Ishikawa (cell line): ENCODE results near the gene ITGA1.
A peak's percentile ranks its signal among the peaks of the same experiment; 100 is the strongest.

ENCODE experiments used
- CEBPB ChIP-seq: IDR thresholded peaks from 2 replicates; pipeline ENCODE4 v1.6.1; 2012
- CREB1 ChIP-seq: IDR thresholded peaks from 2 replicates; pipeline ENCODE4 v1.6.1; 2012; ENCODE audit warnings: low read depth
- EGR1 ChIP-seq: IDR thresholded peaks from 2 replicates; pipeline ENCODE4 v1.6.1; 2012
- EP300 ChIP-seq: IDR thresholded peaks from 2 replicates; pipeline ENCODE4 v1.6.1; 2012; ENCODE audit warnings: borderline replicate concordance
- FOXM1 ChIP-seq: IDR thresholded peaks from 2 replicates; pipeline ENCODE4 v1.6.1; 2012; ENCODE audit warnings: low read depth, borderline replicate concordance
- NFIC ChIP-seq: IDR thresholded peaks from 2 replicates; pipeline ENCODE4 v1.6.1; 2012
- RAD21 ChIP-seq: IDR thresholded peaks from 2 replicates; pipeline ENCODE4 v1.6.1; 2012; ENCODE audit warnings: low read depth
- TAF1 ChIP-seq: IDR thresholded peaks from 2 replicates; pipeline ENCODE4 v1.6.1; 2012; ENCODE audit warnings: low read depth, mild to moderate bottlenecking
- TCF12 ChIP-seq: IDR thresholded peaks from 2 replicates; pipeline ENCODE4 v1.6.1; 2012; ENCODE audit warnings: low read depth
- TEAD4 ChIP-seq: IDR thresholded peaks from 2 replicates; pipeline ENCODE4 v1.6.1; 2012
- YY1 ChIP-seq: IDR thresholded peaks from 2 replicates; pipeline ENCODE4 v1.6.1; 2012; ENCODE audit warnings: low read depth
- ZBTB7A ChIP-seq: IDR thresholded peaks from 2 replicates; pipeline ENCODE4 v1.6.1; 2012; ENCODE audit warnings: low read depth
- TF ChIP-seq, protein P1 (sequence below): IDR thresholded peaks from 2 replicates; pipeline ENCODE4 v1.6.1; 2012
- TF ChIP-seq, protein P2 (sequence below): IDR thresholded peaks from 2 replicates; pipeline ENCODE4 v1.6.1; 2012
- TF ChIP-seq, protein P3 (sequence below): IDR thresholded peaks from 2 replicates; pipeline ENCODE4 v1.6.1; 2012; ENCODE audit warnings: low read depth, mild to moderate bottlenecking

The ITGA1 gene

DNA sequence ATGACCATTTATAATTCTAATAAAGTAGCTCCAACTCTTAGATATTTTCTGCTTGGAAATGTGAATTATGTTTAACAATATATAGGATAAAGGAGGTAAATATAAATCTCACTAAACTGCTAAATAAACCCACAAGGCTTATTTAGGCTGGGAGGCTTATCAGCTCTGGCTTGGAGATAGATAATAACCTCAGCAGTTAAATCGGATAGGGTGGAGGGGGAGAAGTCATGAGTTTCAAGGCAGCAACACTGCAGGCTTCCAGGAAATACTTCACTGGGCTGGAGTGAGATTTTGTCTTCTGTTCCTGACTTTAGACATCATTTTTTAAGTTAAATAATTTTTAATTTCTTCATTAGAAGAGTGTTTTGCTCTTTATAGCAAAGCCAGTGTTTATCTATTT lies 121.5 kb downstream of the ITGA1 start:
- TF ChIP-seq CEBPB (no peak), ZBTB7A (no peak), RAD21 (no peak), YY1 (no peak), CREB1 (no peak), TAF1 (no peak), EGR1 (no peak), EP300 (no peak), NFIC (no peak), FOXM1 (no peak), TCF12 (no peak), TEAD4 (no peak)
- TF ChIP-seq, protein P1, sequence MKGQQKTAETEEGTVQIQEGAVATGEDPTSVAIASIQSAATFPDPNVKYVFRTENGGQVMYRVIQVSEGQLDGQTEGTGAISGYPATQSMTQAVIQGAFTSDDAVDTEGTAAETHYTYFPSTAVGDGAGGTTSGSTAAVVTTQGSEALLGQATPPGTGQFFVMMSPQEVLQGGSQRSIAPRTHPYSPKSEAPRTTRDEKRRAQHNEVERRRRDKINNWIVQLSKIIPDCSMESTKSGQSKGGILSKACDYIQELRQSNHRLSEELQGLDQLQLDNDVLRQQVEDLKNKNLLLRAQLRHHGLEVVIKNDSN = no peak
- TF ChIP-seq, protein P2, sequence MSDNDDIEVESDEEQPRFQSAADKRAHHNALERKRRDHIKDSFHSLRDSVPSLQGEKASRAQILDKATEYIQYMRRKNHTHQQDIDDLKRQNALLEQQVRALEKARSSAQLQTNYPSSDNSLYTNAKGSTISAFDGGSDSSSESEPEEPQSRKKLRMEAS = no peak
- TF ChIP-seq, protein P3, sequence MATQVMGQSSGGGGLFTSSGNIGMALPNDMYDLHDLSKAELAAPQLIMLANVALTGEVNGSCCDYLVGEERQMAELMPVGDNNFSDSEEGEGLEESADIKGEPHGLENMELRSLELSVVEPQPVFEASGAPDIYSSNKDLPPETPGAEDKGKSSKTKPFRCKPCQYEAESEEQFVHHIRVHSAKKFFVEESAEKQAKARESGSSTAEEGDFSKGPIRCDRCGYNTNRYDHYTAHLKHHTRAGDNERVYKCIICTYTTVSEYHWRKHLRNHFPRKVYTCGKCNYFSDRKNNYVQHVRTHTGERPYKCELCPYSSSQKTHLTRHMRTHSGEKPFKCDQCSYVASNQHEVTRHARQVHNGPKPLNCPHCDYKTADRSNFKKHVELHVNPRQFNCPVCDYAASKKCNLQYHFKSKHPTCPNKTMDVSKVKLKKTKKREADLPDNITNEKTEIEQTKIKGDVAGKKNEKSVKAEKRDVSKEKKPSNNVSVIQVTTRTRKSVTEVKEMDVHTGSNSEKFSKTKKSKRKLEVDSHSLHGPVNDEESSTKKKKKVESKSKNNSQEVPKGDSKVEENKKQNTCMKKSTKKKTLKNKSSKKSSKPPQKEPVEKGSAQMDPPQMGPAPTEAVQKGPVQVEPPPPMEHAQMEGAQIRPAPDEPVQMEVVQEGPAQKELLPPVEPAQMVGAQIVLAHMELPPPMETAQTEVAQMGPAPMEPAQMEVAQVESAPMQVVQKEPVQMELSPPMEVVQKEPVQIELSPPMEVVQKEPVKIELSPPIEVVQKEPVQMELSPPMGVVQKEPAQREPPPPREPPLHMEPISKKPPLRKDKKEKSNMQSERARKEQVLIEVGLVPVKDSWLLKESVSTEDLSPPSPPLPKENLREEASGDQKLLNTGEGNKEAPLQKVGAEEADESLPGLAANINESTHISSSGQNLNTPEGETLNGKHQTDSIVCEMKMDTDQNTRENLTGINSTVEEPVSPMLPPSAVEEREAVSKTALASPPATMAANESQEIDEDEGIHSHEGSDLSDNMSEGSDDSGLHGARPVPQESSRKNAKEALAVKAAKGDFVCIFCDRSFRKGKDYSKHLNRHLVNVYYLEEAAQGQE = no peak

DNA sequence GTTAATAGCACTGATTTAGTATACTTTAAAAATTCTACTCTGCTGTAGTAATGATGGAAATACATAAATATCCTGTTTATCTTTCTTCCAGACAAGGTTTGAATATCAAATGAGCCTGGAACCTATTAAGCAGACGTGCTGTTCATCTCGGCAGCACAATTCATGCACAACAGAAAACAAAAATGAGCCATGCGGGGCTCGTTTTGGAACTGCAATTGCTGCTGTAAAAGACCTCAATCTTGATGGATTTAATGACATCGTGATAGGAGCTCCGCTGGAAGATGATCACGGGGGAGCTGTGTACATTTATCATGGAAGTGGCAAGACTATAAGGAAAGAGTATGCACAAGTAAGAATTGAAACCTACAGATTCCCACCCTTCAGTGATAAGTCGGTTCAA lies 122.4 kb downstream of the ITGA1 start:
- TF ChIP-seq, protein P3 = no peak
- no peak for TF ChIP-seq EGR1
- no peak for TF ChIP-seq NFIC

DNA sequence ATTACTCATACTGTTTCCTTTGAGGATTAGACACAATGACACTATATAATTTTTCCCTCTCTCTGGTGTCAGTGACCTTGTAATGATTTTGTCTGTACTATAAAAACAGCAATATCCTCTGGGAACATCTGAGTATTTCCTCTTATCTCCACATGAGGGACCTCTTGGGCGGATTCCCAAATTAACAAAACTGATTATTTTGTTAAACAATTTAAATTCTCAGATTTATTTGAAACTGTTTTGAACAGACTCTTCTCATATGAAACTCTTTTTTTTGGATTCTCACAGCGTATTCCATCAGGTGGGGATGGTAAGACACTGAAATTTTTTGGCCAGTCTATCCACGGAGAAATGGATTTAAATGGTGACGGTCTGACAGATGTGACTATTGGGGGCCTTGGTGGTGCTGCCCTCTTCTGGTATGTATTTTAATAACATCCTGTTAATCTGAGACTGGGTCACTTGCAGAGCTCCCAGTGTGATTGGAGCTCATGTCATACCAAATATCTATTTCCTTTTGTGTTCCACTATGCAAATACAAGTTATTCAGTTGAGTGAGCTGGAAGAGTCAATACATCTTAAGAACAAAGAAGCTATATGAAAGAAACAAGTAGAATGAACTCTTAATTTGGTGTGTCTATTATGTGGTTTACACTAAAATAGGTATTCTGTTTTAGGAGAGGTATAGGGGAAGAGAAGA lies 127.6 kb downstream of the ITGA1 start:
- TF ChIP-seq RAD21 (peak; percentile 74), EP300 (no peak), TAF1 (no peak), CEBPB (no peak), TEAD4 (peak; percentile 39)
- TF ChIP-seq, protein P3 = no peak

DNA sequence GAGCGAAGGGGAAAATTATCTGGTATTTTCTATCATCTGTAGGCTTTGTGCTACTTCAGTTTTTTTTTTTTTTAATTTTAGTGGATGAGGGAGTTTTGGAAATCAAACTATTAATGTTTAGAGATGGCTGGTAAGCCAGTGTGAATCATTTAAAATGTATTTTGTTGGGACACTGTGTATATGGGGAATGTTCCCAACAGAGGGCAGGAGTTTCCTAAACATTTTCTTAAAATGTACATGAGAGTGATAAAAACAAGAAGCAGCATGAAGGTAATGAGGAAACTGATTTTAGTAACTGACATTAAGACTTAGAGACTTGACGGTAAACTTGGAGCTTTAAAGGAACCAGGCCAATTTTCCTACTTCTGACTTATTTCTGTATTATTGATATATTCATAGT lies 133.2 kb downstream of the ITGA1 start:
- no peak for TF ChIP-seq TCF12
- TF ChIP-seq YY1 = no peak
- TF ChIP-seq, protein P3 = no peak
- TF ChIP-seq TEAD4 = no peak
- no peak for TF ChIP-seq NFIC
- no peak for TF ChIP-seq EGR1
- TF ChIP-seq, protein P1 = no peak
- TF ChIP-seq ZBTB7A = no peak
- TF ChIP-seq TAF1 = no peak
- TF ChIP-seq RAD21 = no peak
- TF ChIP-seq, protein P2 = no peak
- TF ChIP-seq EP300 = no peak
- TF ChIP-seq FOXM1 = no peak
- TF ChIP-seq CREB1 = no peak
- no peak for TF ChIP-seq CEBPB
